ENCODE results near the gene KRI1. TPM values are rescaled to one million over a fixed set of nuclear protein-coding genes. Genes with fewer than 3 reads are reported as not detected.

KRI1 gene
- total and polyA plus RNA-seq, 4 donors, result 4.6 to 14.1 (median 7.0) TPM

GRCh38 chr19:10567656-10568055, 1.8 kb upstream of the KRI1 start:
- Histone ChIP-seq H3K36me3 (ENCODE audit: control insufficient read depth in 4 of 4, insufficient read depth in 3 of 4, low read depth in 1 of 4, low read length in 3 of 4) (peaks cover 0 to 1% (median 0%) of the 10 kb centered on the region in 4 donors), H3K9me3 (ENCODE audit: control insufficient read depth in 4 of 4, low read length in 3 of 4) (no peaks in the 10 kb centered on the region), H3K27me3 (ENCODE audit: control insufficient read depth in 4 of 4, insufficient read depth in 4 of 4, low read length in 3 of 4) (no peaks in the 10 kb centered on the region), H3K9ac (ENCODE audit: low read depth in 1 of 2, low read length in 2 of 2) (peak overlapping the region; percentile 22 to 58), H3K27ac (ENCODE audit: low read depth in 1 of 2, low read length in 2 of 2) (peak overlapping the region; percentile 46 to 65), H3K4me1 (ENCODE audit: control insufficient read depth in 4 of 4, insufficient read depth in 4 of 4, low read length in 3 of 4) (peaks cover 13 to 41% (median 23%) of the 10 kb centered on the region in 4 donors), H3K4me3 (ENCODE audit: low read depth in 1 of 3, low read length in 3 of 3) (peak overlapping the region in 2 of 3 donors; percentile 55 to 91)
- no peak for TF ChIP-seq FOXA2 (IDR thresholded peaks at IDR 0.05)
- DNase-seq (ENCODE audit: low spot score), result no peak
- WGBS, result 47% methylated on average over 5 of the region's 5 CpGs

- H3K27ac ChIP-seq (ENCODE audit: low read depth in 1 of 2, low read length in 2 of 2), result peak overlapping the region; percentile 46 to 80
- TF ChIP-seq ATF3 (IDR thresholded peaks at IDR 0.05) (no peak), TAF1 (conservative IDR thresholded peaks at IDR 0.05) (no peak), HNF4G (IDR thresholded peaks at IDR 0.05) (no peak), RAD21 (IDR thresholded peaks at IDR 0.05) (no peak), ZBTB33 (IDR thresholded peaks at IDR 0.05) (no peak)
- DNase-seq (ENCODE audit: low spot score), result peak; percentile 45
- no peaks in the 10 kb centered on the region for H3K27me3 ChIP-seq (ENCODE audit: control insufficient read depth in 4 of 4, insufficient read depth in 4 of 4, low read length in 3 of 4)
- H3K36me3 ChIP-seq (ENCODE audit: control insufficient read depth in 4 of 4, insufficient read depth in 3 of 4, low read depth in 1 of 4, low read length in 3 of 4), result peaks cover 0 to 3% (median 0%) of the 10 kb centered on the region in 4 donors
- no peaks in the 10 kb centered on the region for H3K9me3 ChIP-seq (ENCODE audit: control insufficient read depth in 4 of 4, low read length in 3 of 4)
- H3K4me3 ChIP-seq (ENCODE audit: low read depth in 1 of 3, low read length in 3 of 3), result no peak overlapping the region
- 69% methylated on average over 19 of the region's 19 CpGs for WGBS
- H3K9ac ChIP-seq (ENCODE audit: low read depth in 1 of 2, low read length in 2 of 2), result no peak overlapping the region
- peaks cover 11 to 41% (median 23%) of the 10 kb centered on the region in 4 donors for H3K4me1 ChIP-seq (ENCODE audit: control insufficient read depth in 4 of 4, insufficient read depth in 4 of 4, low read length in 3 of 4)
These were observed 1.0 kb upstream of the KRI1 start for GRCh38 chr19:10566658-10567410.

GRCh38 chr19:10566408-10566657, 523 bp upstream of the KRI1 start:
- no peaks in the 10 kb centered on the region for H3K27me3 ChIP-seq (ENCODE audit: control insufficient read depth in 4 of 4, insufficient read depth in 4 of 4, low read length in 3 of 4)
- H3K4me1 ChIP-seq (ENCODE audit: control insufficient read depth in 4 of 4, insufficient read depth in 4 of 4, low read length in 3 of 4), result peaks cover 11 to 41% (median 23%) of the 10 kb centered on the region in 4 donors
- peaks cover 0 to 5% (median 0%) of the 10 kb centered on the region in 4 donors for H3K36me3 ChIP-seq (ENCODE audit: control insufficient read depth in 4 of 4, insufficient read depth in 3 of 4, low read depth in 1 of 4, low read length in 3 of 4)
- peak overlapping the region in 1 of 2 donors; percentile 48 for H3K9ac ChIP-seq (ENCODE audit: low read depth in 1 of 2, low read length in 2 of 2)
- H3K9me3 ChIP-seq (ENCODE audit: control insufficient read depth in 4 of 4, low read length in 3 of 4), result no peaks in the 10 kb centered on the region
- H3K4me3 ChIP-seq (ENCODE audit: low read depth in 1 of 3, low read length in 3 of 3), result peak overlapping the region; percentile 20 to 58 (median 53)
- 16% methylated on average over 4 of the region's 4 CpGs for WGBS
- TF ChIP-seq ZBTB33 (IDR thresholded peaks at IDR 0.05) (no peak), TAF1 (conservative IDR thresholded peaks at IDR 0.05) (no peak), SP1 (IDR thresholded peaks at IDR 0.05) (no peak), HNF4G (IDR thresholded peaks at IDR 0.05) (no peak), RAD21 (IDR thresholded peaks at IDR 0.05) (no peak)
- DNase-seq (ENCODE audit: low spot score), result no peak
- peak overlapping the region; percentile 46 to 80 for H3K27ac ChIP-seq (ENCODE audit: low read depth in 1 of 2, low read length in 2 of 2)
